Right forelimb (tissue), 1 donor: ENCODE measurements around the gene VPS4A.

Source experiments
- DNase-seq: peaks from one replicate; pipeline ENCODE4 v3.0.0-alpha.2; 2018

Gene VPS4A

DNA sequence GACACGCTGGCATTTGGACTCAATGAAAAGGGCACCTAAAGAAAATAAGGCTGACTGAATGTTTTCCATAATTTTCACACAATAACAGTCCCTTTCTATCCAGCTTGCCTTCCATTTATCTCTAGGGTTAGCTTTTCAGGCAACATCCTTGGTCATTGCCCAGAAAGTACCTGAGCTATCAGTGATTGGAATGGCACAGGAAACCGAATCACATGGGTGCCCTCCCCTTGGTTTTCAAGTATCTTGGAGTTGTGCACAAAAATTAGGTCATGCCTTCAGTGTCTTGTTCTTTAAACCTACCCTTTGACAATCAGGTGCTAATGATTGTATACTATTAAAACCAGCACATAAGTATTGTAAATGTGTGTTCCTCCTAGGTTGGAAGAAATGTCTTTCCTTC is 3.3 kb upstream of the VPS4A start:
- DNase-seq: no peak

GRCh38 chr16:69309316-69309715 is 1.8 kb upstream of the VPS4A start:
- DNase-seq: no peak

GRCh38 chr16:69311533-69312387 is 610 bp downstream of the VPS4A start:
- DNase-seq: no peak

GRCh38 chr16:69313469-69313868 is 2.3 kb downstream of the VPS4A start:
- DNase-seq: no peak

DNA sequence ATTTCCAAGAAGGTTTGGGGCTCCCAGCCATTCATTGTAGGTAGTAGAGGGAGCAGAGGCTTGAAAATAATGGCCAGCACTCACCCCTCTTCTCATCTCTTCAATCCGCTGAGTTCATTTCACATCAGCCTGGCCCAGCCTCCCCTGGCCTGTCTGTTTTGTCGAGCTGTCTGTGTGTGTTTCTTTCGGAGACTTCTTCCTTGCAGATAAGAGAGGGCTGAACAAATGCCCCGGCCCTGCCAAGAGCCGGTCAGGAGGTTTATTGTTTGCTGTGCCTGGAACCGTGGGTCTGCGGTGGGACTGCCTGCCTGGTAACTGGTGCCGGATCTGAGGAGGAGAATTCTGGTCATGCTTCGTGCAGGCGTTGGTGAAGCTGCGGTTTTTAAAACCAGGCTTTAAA is 3.4 kb downstream of the VPS4A start:
- DNase-seq: no peak

DNA sequence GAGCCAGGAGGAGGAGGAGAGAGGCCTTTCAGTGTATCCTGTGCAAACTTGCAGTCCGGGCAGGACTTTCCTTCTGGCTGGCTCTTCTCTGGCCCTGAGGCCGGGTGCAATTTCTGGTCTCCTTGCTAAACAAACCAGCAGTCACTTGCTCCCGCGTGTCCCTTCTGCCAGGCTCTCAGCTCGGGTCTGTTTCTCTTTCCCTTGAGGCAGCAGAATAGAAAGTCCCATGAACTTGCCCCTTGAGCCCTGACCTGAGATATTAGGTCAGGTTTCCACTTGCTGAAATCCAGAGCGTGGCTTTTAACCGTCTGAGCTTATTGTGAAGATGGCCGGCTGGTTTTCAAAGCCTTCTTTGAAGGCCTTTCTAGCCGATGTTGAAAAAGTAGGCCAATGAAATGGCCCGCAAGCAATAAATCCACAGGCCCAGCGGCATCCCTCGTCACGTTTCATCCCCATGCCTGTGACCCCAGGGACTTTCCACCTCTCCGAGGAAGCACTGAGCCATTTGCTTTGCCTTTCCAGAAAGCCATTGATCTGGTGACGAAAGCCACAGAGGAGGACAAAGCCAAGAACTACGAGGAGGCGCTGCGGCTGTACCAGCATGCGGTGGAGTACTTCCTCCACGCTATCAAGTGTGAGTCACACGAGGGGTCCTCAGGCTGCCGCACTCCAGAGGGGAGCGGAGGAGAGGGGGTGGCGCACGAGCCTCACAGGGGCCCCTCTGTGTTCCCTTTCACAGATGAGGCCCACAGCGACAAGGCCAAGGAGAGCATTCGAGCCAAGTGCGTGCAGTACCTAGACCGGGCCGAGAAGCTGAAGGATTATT is 4.5 kb downstream of the VPS4A start:
- no peak for DNase-seq

DNA sequence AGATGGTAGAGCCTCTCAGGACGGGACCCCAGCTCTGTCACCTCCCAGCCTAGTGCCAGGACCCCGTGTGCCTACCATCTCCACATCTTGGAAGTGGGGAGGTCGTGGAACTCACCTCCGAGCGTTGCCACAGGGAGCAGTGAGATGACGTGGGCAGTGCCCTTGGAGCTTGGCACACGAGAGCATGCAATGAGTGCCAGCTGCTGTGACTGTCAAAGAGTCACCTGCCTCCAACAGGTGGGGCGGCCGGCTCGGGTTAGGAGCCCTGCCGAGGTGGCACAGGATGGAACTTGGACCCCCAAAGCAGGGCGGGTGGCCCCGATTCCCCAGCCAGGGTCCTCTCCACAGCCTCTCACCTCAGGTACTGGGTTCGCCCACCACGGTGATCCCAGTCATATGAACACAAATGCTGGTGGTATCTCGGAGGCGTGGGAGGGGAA is 5.5 kb downstream of the VPS4A start:
- no peak for DNase-seq

- DNase-seq: no peak
Observed at GRCh38 chr16:69318177-69318910, 7.2 kb downstream of the VPS4A start.

- no peak for DNase-seq
Observed at GRCh38 chr16:69318911-69319289, 7.8 kb downstream of the VPS4A start.

DNA sequence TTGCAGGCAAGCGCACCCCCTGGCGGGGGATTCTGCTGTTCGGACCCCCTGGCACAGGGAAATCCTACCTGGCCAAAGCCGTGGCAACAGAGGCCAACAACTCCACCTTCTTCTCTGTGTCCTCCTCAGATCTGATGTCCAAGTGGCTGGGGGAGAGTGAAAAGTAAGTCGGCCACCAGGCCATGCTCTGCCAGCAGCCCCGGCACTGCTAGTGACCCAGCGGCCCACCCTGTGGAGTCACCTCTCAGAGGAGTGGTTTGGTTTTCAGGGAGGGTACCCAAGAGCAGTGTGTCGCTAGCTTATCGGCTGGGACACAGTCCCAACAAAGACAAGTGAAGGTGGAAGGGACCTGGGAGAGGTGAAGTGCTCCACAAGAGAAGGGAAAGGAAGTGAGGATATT is 8.2 kb downstream of the VPS4A start:
- no peak for DNase-seq

- DNase-seq: no peak
Observed at GRCh38 chr16:69319826-69320739, 8.9 kb downstream of the VPS4A start.

DNA sequence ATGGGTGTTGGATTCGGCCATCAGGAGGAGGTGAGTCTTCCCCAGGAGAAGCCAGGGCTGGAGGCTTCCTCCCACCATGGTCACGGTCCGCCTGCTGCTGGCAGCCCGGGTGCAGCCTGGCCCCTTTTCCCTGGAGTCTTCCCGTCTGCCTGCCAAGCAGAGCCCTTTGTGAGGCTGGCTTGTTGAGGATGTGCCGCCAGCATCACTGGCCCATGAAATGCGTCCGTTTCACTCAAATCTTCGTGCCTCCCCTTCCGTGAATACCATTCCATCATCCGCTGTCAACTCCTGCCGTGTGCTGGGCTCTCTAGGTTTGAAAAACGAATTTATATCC is 9.6 kb downstream of the VPS4A start:
- DNase-seq: no peak

- no peak for DNase-seq
Observed at GRCh38 chr16:69321080-69321479, 9.9 kb downstream of the VPS4A start.

GRCh38 chr16:69322343-69322742 is 11.2 kb downstream of the VPS4A start:
- DNase-seq: no peak

DNA sequence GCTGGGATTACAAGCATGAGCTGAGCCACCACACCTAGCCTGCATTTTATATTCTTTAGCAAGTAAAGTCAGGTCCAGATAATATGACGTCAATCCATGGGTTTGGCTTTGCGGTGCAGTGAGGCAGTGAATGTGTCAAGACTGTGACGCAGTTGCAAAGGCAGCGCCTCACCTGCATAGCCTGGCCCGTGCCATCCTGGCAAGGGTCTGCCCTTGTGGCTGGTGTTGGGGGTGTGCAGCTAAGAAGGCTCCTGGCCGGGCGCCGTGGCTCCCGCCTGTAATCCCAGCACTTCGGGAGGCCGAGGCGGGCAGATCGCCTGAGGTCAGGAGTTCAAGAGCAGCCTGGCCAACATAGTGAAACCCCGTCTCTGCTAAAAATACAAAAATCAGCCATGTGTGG is 12.3 kb downstream of the VPS4A start:
- no peak for DNase-seq

DNA sequence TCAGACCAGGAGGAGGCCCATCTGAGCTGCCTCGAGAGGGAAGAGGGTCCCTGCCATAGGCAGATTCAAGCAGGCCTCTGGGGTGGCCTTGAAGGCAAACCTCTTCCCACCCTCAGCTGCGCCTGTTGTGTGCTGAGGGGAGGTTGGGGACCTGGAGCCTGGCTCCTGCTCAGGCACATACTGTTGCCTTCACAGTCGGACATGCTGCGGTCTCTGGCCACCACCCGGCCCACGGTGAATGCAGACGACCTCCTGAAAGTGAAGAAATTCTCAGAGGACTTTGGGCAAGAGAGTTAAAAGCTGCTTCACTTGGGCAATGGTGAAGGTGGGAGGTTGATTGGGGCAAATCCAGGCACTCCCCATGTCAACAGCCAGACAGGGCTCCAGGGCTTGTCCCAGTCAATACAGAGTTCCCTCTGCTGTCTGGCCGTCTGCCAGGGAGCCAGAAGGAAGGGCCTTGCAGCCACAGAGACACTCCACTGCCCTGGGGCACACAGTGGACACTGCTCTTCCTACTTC is 12.9 kb downstream of the VPS4A start:
- no peak for DNase-seq

DNA sequence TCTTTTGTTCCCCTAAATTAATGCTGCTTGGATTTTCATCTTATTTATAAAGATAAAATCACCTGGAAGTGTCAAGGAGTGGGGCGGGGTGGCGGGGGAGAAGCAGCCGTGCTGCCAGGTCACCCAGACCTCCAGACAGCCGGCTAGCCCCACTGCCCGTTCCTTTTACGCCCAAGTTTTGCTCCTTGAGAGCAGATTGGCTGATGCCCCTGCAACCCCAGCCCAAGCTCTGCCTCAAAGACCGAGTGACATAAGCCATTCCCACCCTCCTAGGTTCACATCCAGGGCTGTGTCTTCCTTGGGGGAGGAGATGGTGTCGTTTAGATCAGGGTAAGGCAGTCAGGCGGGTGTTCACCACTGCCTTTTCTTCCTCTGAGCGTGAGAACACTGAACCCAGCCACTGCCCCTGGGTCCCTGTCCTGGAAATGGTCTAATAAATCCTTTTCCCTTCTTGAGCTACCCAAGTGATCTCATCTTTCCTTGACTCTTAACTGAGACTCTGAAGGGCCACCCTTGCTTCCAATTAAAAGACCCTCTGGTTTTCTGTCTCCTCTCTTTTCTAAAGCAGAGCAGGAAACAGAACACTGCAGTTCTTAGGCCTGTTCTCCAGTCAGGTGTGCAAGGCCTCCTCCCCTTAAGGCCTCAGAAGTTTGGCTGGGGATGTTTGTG is 13.6 kb downstream of the VPS4A start:
- no peak for DNase-seq

DNA sequence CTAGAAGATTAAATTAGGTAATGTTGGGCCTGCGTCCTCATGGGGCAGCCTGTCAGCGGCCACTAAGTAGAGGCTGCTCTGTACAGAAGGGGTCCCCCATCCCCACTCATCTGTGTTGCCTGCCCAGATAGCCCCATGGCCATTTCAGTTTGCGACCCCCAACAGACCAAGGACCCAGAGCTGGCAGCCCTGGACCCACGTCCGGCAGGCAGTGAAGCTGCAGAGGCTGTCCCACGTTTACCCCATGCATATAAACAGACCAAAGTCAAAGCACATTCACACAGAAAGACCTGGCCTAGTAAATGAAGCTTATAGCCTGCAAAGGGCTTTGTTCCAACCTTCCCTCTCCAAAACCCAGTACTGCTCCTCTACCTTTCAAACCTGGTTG is 14.6 kb downstream of the VPS4A start:
- DNase-seq: no peak

DNA sequence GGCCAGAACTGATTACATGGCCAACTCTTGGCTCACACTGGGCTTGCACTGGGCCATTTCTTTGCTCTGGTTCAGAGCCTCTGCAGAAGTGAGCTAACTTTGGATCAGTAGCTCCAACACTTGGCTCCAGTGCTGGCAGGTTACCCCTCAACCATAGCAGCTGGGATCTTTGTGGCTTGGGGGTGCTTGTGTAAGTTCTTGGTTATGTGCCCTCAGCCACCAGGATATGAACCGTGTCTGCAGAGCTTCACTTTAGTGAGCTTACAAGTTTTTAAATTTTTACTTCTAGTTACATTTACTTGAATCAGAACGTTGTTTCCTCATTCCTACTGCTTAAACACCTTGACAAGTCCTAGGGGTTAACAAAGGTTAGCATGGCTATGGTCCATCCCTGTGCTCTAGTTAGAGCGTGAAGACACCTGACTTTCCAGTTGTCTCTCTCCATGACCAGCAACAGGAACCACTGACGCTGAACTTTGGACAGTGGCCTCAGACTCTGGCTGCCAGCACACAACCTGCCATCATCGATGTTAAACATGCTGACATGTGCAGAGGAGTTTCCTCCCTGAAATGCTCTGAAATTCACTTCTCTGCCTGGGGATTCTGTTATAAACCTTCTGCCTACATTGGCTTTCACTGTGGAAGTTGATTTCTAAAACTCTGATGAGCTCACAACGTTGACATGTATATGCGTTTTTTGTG is 15.2 kb downstream of the VPS4A start:
- DNase-seq: no peak

- no peak for DNase-seq
Observed at GRCh38 chr16:69327585-69328310, 16.6 kb downstream of the VPS4A start.
